DMS153 (cell line): ENCODE data around the gene CCDC60.

Experiments used
- DNase-seq: peaks from one replicate; lab custom pipeline; 2025; lab: John Stamatoyannopoulos, UW

CCDC60 gene

DNA sequence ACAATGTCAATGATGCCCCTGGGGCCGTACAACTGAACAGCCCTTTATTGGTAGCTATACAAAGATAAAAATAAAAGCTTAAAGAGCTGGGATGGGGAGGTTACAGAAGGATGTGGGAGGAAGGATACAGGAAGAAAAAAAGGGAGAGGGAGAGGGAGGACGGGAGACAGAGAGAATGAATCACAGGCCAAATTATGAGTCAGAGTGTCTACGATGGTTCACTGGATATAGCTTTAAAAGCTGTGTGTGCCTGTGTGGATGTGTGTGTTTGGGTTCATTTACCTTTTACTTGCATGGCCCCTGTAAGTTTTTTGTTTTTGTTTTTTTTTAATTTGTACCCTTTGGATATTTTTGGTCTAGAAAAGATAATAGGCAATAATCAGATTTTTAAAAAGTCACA is 111.9 kb downstream of the CCDC60 start:
- DNase-seq = no peak

DNA sequence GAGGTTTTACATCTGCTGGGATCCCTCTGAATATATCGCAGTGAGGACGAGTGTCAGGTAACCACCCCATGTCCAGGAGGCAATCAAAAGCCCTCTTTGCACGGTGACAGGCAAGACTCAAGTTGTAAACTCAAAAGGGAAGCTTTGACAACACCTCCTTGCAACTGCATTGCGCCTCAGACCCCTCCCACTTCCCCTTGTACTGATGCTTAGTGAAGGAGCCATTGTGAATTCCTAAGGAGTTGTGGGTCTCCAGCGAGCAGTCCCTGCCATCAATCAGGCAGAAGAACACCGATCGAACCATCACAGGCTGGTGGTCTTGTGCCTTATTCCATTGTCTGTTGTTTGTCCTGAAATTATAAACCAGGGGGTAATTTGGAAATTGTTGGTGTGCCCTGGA is 112.6 kb downstream of the CCDC60 start:
- no peak for DNase-seq

DNA sequence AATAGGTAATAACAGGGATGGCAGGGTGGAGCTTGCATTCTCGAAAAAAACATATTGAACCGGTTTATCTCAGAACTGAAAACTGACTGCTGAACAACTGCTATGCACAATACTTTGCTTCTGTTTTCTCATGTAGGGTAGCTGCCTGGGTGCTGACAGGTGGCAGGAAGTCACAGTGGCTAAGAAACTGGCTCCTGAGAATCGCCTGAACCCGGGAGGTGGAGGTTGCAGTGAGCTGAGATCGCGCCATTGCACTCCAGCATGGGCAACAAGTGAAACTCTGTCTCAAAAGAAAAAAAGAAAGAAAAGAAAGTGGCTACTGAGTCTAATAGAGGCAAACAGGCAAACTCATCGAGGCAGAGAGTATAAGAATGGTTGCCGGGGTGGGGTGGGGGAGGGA is 113.1 kb downstream of the CCDC60 start:
- peak; percentile 43 for DNase-seq

DNA sequence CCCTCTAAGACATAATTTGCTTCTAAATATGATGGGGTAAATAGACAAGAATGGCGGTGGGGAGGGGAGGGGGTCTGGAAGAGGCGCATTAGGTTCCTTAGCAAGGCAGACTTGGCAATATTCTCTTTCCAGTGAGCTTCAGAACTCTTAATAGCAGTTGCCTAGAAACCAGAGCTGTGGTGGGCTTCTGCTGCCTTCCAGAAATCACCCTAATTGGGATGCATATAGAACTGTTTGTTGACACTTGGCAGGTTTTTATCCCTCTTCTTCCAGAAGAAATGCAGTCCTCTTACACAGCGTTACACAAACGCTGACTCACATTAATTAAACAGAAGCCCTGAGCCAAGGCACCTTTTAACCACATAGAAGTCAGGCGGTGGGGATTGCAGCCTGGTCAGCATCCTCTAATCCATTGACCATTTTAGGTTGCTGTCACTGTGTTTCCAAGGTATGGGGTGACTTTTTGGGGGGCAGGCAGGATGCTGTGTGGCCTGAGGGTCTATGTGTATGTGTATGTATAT is 114.1 kb downstream of the CCDC60 start:
- DNase-seq = no peak

DNA sequence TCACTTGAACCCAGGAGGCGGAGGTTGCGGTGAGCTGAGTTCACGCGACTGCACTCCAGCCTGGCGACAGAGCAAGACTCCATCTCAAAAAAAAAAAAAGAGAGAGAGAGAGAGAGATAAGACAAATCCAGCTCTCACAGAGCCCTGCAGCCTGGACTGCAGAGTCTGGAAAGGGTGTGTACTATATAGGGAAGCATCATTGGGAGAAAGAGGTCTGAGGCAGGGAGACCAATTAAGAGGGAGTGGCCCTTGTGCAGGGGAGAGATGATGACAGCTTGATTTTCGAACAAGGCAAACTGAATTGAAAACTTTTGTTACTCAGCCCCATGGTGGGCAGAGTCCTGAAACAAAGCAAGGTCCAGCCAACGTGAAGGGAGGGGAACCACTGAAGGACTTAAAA is 116.2 kb downstream of the CCDC60 start:
- DNase-seq = no peak

DNA sequence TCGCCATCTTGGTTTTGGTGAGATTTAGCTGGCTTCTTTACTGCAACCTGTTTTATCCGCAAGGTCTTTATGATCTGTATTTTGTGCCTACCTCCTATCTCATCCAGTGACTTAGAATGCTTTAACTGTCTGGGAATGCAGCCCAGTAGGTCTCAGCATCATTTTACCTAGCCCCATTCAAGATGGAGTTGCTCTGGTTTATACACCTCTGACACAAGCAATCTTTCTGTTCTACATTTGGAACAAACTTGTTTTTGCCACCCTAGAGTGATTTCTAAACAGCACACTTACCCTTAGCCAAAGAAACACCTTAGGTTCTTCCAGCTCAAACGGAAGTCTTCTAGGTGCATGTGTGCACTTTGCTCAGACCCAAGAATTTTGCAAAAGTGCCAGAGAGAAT is 122.3 kb downstream of the CCDC60 start:
- no peak for DNase-seq

DNA sequence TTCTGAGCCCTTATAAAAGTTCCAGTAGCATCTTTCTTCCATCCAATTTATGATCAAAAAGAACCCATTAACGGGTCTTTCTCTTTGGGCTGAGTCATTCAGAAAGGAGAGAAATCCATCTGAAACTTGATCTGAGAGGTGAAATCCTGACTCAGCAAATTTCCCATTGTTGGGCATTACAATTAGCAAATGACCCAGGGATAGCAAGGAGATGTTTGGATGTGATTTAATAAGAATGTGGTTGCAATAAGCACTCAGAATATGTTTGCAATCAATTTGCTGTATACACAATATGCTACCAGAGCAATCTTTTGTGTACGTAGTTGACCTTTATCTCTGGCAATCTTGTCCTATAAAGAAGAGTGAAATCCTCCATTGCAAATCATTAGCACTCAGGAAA is 122.7 kb downstream of the CCDC60 start:
- DNase-seq = no peak

DNA sequence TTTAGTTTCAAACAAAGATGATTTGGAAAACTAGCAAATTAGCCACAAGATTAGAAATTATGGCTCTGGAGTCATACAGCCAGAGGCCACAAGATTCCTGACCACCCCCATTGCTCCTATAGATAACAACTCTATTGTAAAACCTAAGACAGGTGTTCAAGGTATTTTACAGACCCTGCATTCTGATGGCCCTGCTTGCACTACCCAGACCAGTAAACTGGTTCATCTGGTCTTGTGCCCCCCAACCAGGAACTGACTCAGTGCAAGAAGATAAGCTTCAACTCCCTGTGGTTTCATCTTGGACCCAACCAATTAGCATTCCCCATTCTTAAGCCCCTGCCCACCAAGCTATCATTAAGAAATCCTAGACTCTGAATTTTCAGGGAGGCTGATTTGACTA is 125.0 kb downstream of the CCDC60 start:
- DNase-seq = no peak

DNA sequence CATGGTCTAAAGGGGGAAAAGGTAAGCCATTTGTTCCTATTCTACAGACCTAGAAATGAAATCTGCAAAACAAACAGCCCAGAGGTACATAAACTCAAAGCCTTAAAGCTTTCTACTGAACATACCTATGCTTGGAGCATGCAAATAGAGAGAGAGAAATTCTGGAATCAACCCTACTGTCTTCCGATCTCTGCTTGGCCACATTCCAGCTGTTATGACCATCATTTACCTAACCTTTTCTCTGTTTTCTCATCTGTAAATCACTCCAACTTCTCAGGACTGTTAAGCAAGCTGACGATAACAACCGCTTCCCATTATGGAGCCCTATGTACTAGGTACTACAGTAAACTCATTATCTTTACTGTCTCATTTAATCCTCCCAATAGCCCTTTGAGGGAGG is 126.3 kb downstream of the CCDC60 start:
- no peak for DNase-seq

DNA sequence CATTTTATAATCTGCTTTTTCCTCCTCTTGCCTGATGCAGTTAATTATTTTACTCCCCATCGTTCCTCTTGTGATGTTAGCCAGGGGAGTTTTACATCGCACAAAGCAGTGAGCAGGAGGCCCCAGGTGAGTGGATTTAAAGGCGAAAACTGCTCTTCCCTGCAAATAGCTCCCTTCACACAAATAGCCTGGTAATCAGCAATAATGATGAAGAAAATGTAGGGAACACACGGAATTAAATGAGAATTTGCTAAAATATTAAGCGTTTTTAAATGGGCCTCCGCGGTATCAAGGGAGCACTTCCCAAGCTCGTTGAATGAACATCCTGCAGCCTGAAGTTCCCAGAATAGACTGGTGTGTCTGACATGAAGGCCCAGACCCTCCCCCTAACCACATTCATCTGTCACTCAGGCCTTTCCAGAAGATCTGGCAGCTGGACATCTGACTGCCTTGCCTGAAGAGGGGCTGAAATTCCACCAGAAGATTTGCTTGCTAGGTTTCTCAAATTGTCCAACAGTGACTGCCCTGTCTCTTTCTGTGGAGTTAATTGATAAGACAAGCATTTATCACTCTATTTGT is 127.2 kb downstream of the CCDC60 start:
- no peak for DNase-seq

DNA sequence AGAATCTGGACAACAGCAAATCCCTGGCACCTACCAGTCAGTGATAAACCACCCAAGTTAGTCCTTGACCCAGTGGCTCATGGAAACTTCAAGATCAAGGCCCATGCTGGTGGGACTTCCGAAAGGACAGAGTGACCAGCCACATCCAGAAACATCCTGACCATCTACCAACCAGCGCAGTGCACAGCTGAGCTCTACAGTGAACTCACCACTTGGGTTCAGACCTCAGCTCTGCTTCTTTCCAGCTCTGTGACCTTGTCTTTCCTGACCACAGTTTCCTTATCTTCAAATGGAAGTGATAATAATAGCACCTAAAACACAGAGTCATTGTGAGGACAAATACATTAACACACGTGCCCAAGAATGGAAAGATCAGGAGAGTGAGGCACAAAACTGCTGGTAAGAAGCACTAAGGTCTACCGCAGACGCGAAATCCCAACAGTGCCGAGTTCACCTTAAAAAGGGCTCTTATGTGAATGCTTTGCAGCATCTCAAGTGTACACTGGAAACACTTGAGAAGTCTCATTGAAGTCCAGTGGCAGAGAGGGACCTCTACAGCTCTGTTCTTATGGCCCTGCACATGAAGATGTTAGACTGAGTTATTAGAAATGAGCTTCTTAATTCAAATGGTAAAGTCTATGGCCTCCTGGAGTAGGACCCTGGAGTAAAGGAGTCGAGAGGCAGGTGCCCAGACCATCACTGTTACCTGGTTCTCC is 128.8 kb downstream of the CCDC60 start:
- no peak for DNase-seq

DNA sequence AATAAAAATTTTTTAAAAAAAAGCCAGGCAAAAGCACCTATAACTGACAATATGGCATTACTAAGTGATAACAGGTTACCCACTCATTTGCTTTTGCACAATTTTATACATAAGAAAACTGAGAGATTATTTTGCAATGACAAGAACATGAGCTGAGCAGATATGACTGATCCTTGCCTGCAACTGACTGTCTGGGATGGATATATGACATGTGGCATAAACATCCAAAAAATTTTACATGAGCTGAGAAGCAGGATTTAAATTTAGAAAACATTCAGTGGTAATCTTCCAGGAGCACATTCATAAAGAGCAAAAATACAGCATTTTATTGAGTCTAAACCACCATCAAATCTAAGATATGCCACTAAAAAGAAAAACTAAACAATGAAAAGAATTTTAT is 133.8 kb downstream of the CCDC60 start:
- no peak for DNase-seq

DNA sequence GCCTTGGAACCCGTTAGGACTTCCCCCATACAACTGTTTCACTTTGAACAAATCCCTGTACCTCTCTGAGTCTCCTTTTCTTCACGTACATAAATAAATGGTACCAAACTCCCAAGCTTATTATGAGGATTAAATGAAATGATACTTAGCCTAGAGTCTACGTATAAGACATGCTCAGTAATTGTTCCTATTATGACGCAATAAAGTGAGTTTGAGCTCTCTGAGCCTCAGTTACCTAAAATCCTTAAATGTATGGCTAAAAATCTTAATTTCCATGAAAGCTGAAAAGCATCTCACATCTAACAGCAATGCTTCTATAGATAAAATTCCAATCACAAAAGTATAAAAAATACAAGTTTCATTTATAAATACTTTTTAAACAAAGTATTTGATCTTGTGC is 141.1 kb downstream of the CCDC60 start:
- no peak for DNase-seq

DNA sequence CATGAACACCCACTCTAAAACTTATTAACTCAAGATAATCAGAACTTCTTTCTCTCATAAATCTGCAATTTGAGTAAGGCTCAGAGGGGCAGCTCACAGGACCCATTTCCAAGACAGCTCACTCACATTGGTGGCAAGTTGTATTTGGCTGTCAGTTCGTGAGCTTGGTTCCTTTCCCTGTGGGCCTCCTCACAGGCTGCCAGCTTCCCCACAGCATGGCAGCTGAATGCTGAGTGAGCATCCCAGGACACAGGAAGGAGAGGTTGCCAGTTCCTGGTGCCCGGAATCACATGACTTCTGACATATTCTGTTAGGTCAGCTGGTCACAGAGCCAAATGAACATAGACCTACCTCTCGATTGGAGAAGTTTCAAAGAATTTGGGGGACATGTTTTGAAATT is 142.4 kb downstream of the CCDC60 start:
- DNase-seq = no peak

DNA sequence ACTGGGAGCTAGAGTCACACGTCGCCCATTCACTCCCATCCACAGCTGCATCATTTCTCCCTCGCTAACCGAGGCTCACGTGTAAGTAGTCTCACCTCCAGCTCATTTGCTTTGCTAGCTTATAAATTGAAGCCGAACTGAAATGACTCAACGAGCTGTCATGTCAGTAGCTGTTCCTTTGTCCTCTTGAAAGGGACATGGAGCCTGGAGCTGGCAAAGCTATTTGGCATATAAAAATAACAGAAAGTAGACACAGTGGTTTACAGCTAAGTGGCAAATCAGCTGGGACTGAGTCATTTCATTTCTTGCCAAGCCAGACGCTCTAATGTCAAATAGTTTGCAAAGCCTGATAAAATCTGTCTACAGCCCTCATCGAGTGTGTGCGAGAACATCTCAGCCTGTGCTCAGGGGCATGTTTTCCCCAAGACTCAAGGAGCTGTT is 144.6 kb downstream of the CCDC60 start:
- DNase-seq = peak; percentile 38

DNA sequence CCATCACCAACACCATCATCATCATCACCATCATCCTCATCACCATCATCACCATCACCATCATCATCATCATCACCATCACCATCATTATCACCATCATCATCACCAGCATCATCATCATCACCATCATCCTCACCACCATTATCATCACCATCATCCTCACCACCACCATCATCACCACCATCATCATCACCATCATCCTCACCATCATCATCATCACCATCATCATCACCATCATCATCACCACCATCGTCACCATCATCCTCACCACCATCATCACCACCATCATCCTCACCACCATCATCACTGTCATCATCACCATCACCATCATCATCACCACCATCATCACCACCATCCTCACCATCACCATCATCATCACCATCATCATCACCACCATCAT is 146.0 kb downstream of the CCDC60 start:
- no peak for DNase-seq

DNA sequence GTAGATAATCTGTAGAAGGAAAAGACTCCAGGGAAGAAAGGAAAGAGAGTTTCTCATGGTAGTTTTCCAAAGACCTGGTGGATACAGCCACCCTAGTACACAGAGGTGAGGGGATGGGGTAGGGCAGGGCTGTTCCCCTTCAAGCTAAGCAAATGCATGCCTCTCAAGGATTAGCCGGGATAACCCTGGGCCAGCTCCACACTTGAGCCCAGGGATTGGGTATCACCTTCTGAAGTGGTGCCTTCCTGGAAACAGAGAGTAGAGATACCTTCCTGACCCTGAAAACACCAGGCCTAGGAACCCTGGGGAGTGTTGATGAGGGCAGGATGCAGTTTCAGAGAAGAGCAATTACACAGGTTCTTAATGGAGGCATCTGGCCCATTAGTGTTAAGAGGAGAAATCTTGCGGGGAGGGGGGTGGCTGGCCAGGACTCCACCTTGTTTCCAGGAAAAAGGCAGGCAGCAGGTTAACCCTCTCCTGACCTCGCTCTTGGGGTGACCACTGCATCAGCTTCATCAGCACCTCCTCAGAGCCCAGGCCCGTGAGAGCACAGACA is 152.1 kb downstream of the CCDC60 start:
- DNase-seq = no peak

DNA sequence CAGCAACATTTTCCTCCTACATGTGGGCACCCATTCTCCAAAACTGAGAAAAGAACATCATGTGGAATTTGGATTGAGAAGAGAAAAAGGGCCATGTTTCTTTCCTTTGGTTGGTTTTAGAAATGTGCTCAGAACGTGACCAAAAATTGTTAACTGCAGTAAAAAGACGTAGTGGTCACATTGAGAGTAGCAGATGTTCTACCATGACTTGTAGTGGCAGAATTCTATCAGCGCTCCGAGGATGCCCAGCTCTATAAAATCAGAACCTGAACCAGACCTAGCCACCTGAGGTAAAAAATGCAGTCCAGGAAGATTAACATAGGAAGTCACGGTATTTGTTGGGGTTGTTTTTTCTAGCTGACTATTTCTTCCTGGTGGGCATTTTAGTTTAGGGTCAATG is 157.3 kb downstream of the CCDC60 start:
- DNase-seq = no peak

DNA sequence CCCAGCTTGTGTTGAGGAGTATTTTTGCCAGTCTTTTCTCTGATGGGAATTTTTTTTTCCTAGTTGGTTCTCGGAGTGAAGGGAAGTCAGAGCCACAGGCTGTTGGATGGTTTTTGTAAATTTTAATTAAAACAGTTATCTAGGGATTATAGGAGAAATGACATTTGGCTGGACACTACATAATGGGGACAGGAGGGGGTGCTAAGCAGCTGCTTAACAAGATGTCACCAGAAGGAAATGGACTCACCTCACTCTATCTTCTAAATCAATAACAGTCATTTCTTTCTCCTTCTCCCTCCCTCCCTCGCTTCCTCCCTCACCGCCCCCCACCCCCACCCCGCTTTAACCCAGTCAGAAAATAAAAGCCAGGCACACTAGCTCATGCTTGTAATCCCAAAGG is 165.7 kb downstream of the CCDC60 start:
- no peak for DNase-seq

DNA sequence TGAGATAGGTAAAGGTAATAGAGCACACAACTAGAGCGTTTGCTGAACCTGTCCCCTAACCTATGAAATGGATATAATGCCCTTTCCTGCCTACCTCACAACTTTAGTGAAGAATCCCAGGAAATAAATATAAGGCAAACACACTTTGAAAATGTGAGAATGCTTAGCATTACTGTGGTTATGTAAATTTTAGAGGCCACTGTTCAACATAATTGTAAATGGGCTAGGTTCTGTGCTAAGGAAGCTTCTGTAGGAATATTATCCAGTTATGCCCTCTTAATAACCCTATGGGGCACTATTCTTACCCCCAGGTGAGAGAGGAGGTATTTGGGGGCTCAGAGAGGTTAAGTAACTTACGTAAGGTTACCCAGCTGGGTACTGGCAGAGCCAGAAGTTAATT is 166.5 kb downstream of the CCDC60 start:
- DNase-seq = no peak

DNA sequence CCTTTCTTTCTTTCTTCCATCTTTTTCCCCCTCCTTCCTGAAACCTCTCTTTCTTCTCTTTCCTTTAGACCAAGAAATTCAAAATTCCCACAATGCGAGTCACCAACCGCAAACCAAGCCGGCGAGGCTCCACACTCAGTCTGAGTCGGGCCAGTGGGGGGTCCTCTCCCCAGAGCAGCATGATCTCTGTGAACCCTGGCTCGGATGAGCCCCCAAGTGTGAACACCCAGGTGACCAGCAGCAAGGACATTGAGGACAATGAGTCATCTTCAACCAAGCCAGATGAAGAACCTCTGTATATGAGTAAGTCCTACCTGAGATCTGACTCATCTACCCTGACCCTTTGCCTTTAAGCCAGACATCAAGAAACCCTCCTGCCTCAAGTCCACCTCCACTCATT is 170.5 kb downstream of the CCDC60 start:
- no peak for DNase-seq

DNA sequence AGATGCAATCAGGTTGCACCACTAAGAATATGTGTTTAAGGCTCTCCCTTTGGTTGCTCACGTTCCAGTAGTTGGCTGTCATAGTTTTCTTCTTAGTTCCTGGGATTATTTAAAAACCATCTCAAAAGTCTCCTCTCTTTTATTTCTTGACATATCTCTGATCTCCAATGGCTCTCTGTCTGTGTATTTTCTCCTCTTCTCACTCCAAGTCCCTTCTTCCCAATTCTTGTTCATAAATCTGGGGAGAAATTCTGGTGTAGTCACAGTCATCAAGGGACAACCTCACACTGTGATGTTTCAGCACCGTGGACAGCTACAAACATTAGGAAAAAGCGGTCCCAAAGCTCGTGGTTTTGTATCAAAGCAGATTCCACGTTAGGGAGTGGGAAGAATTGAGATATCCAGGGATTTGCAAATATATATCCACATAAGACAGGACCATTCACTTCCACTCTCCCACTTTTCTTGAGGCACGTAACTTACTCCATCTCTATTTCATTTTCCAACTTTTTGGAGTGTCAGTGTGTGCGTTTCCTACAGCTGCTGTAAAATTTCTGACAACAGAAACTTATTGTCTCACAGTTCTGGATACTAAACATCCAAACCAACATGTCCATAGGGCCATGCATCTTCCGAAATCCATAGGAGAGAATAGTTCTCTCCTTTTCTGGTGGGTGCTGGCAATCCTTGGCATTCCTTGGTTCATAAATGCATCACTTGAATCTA is 178.4 kb downstream of the CCDC60 start:
- DNase-seq = no peak

DNA sequence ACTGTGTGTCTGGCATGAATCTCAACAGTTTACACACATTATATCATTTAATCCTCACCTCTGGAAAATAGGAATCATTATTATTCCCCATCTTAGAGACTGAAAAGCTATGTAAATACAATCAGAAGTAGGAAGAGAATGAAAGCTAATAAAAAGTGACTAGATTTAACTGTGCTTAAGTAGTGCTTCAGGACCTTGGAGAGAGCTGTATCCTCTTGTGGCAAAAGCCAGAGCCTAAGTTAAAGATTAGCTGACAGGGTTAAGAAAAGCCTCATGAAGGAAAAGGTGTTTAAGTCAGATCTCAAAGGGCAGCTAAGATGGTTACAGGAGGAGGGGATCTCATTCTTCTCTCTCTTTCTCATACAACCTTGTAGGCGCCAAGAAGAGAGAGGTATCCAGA is 193.7 kb downstream of the CCDC60 start:
- DNase-seq = no peak
